Stimulated activated CD8-positive, alpha-beta memory T cell treated with anti-CD3 and anti-CD28 coated beads, Interleukin-4, amount 100 ng/mL, for 48 hours (primary cell): ENCODE data around the gene CLSTN1.

Experiments used
- DNase-seq: peaks from one replicate; pipeline ENCODE4 v3.0.0-alpha.2; 2020

Gene CLSTN1

GRCh38 chr1:9710037-9710436 lies 113.7 kb downstream of the CLSTN1 start:
- no peak for DNase-seq

- DNase-seq: no peak
Measured at GRCh38 chr1:9706178-9706577, 117.6 kb downstream of the CLSTN1 start.

DNA sequence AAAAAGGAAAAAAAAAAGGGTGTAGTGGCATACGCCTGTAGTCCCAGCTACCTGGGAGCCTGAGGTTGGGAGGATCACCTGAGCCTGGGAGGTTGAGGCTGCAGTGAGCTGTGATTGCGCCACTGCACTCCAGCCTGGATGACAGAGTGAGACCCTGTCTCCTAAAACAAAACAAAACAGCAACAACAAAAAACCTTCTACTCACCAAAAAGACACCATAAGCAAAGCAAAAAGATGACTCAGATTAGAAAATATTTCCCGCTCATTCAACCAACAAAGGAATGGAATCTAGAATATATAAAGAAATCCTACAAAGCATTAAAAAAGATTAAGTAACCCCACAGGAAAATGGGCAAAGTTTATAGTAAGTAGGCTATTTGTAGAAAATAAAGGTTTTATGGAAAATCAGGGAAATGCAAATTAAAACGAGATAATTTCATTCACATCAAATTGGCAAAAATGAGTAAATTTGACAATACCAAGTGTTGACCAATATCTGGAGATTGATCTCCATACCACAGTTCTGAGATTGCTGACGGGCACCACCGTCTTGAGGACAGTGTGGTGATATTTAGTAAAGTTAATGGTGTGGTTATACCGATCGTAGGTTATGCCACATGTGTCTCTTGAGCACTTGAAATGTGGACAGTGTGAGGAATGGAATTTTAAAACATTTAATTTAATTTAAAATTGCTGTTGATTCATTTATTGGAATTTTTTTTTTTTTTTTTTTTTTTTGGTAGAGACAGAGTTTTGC lies 118.2 kb downstream of the CLSTN1 start:
- DNase-seq: no peak

DNA sequence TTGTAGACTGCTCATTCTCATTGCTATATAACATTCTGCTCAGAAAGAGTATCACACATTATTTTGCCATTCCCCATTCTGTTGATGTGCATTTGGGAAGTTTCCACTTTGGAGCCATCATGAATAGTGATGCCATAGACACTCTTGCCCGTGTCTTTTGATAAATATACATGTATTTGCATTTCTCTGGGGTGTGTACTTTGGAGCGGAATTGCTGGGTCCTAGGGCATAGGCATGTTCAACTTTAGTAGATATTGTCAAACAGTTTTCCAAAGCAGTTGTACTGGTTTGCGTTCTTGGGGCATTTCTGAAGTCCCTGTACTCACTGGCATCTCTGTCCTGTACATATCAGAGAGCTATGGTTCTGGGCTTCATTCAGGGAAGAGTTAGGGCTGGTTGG lies 120.1 kb downstream of the CLSTN1 start:
- DNase-seq: no peak

DNA sequence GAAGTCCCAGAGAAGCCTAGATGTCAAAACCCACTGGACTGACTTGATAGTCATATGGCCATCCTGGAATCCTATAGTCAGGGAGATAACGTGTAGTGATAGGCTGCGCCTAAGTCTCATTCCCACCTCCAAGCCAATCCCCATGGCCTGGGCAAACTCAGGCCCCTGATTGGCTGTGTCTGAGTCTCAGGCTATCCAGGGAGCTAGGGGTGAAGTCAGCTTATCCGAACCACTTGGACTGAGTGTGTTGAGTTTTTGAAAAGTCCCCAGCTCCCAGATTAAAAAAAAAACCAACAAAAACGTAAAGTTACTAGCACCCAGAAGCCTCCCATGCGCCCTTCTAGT lies 120.6 kb downstream of the CLSTN1 start:
- DNase-seq: no peak

- no peak for DNase-seq
Measured at GRCh38 chr1:9701665-9702064, 122.1 kb downstream of the CLSTN1 start.

DNA sequence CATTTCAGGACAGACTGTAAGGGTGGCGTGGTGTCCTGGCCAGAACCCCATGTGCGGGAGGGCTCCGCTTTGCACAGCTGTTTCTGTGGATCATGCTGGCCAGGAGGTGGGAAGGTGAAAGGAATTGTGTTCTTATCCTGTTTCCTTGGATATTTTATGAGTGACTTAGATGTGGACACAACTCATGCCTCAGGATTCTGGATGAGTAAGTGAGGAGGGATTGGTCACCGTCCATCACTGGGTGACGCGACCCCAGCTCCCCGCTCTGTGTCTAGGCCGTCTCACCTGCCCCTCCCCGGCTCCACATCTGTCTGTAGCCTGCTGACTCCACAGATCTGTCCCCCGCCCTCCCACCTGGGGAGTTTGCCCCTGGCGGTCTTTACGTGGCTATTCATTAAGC lies 123.4 kb downstream of the CLSTN1 start:
- DNase-seq: no peak

DNA sequence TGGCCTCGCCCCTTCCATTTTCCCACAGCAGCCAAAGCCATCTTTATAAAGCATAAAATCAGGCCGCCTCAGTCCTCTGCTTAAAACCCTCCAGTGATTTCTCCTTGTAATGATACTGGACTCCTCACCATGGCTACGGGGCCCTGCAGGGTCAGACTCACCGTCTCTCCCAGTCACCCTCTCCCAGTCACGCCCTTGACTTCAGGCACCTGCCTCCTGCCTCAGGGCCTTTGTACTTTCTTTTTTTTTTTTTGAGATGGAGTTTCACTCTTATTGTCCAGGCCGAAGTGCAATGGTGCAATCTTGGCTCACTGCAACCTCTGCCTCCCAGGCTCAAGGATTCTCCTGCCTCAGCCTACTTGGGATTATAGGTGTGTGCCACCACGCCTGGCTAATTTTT lies 124.4 kb downstream of the CLSTN1 start:
- no peak for DNase-seq

DNA sequence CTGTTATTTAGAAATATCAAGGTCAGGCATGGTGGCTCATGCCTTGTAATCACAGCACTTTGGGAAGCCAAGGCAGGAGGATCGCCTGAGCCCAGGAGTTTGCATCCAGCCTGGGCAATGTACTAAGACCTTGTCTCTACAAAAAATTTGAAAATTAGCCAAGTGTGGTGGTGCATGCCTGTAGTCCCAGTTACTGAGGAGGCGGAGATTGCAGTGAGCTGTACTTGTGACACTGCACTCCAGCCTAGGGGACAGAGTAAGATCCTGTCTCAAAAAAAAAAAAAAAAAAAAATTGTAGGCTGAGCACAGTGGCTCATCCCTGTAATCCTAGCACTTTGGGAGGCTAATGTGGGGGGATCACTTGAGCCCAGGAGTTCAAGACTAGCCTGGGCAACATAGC lies 127.0 kb downstream of the CLSTN1 start:
- DNase-seq: no peak

DNA sequence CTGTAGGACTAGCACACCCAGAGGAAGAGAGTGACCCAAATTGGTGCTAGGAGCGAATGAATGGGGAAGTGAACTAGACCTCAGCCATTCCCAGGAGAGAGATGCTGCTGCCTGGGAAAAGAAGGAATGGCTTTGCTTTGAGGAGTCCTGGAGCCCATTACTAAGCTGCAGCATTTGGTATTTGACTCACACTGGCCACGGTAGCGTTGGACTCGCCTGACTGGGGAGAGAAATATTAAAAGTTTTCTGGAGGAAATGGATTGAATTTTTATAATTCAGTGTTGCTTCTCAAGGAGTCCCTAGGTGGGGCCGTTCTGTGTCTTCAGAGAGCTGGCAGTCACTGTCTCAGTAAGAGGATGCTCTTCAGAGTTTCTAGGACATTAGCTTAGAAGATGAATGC lies 132.1 kb downstream of the CLSTN1 start:
- no peak for DNase-seq

DNA sequence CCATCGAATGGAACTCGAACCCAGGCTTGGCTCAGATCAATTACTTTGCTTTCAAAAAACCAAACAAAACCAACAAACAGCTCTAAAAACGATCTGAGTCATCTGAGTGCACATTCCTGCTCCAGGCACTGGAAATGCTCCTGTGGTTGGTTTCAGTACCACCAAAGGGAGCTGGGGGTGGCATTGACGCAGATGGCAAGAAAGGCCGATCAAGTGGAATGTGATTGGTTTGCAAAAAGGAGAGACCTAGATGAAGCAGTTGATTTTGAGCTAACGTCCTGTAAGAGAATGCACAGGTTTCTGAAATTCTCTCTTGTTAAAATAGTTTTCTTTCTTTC lies 132.7 kb downstream of the CLSTN1 start:
- DNase-seq: no peak

- DNase-seq: no peak
Measured at GRCh38 chr1:9690440-9691107, 133.2 kb downstream of the CLSTN1 start.

DNA sequence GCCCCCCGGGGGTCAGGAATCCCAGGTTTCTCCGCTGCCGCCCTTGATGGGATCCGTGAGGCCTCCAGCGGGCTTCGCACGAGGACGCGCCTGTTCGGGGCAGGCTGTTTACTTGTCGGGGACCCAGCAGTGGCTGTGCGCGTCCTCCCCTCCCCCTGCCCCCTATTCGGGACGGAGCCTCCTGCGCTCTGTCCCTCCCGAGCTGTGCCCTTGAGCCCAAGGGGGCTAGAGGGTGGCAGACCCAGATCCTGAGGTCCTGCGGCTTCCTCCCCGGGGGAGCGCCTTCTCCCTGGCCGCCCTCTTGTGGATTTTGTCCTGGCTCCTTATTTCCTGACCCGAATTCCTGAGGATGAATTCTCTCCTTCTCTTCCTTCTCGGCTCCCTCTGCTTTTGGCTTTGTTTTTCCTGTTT lies 133.8 kb downstream of the CLSTN1 start:
- DNase-seq: no peak

DNA sequence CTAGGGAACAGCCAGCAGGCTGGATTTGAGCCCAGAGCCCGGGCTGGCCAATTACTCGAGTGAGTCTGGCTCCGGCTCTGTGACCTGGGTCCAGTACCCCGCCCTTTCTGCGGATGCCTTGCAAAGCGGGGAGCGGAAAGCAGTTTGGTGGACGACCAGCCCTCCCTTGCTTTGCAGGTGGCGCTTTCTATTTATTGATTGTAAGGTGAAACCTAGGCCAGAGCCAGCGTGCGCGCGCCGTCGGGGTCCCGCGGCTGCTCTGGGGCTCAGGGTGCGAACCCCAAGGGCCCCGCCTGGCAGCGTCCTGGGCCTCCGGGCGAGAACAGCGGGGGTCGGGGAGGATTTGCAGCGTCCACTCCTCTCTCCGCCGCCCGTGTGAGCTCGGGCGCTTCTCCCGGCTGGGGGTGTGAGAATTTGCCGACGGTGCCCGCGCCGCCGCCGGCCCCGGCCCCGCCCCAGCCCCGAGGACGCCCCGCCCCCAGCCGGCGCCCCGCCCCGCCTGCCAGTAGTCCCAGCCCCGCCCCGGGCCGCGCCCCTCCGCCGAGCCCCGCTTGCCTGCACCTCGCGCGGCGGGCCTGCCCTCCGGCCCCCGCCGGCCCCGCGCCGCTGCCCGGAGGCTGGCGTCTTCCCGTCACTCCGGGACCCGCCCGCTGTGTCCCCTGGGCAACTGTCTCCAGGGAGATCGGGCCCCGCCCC lies 134.6 kb downstream of the CLSTN1 start:
- DNase-seq: peak; percentile 90

DNA sequence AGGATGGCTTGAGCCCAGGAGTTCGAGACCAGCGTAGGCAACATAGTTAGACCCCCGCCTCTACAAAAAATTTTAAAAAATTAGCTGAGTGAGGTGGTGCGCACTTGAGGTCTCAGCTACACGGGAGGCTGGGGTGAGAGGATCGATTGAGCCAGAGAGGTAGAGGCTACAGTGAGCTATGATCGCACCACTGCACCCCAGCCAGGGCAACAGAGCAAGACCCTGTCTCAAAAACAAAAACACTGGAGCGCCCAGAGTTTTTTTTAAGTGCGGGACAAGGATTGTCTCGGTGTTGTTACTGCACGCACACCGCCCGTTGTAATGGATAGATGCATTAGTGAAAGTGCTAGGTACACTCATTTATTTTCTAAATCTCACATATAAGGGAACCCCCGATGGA lies 135.2 kb downstream of the CLSTN1 start:
- DNase-seq: no peak

GRCh38 chr1:9687874-9688582 lies 135.7 kb downstream of the CLSTN1 start:
- no peak for DNase-seq

GRCh38 chr1:9687120-9687873 lies 136.5 kb downstream of the CLSTN1 start:
- DNase-seq: peak; percentile 82

DNA sequence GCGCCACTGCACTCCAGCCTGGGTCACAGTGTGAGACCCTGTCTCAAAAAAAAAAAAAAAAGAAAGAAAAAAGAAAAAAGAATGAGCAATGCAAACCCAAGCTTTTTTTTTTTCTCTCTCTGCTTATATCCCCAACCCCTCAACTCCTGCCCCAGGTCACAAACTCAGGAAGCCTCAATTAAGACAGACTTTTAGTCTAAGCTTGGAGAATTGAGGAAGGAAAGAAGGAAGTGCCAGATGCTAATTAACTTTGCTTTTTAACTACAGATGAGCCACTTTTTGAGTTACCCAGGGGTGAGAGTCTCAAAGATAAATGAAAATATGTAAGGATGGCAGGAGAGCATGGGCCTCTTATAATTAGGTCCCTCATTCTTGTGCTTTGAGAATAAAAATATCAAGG lies 139.0 kb downstream of the CLSTN1 start:
- no peak for DNase-seq

- DNase-seq: no peak
Measured at GRCh38 chr1:9680828-9681227, 142.9 kb downstream of the CLSTN1 start.

DNA sequence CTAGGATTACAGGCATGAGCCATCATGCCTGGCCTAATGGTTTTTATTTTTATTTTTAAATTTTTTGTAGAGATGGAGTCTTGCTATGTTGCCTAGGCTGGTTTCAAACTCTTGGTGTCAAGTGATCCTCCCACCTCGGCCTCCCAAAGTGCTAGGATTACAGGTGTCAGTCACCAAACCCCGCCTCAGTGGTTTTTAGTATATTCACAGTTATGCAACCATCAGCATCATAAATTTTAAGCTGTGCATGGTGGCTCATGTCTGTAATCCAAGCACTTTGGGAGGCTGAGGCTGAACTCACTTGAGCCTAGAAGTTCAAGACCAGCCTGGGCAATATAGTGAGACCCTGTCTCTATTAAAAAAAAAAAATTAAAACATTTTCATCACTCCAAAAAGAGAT lies 143.7 kb downstream of the CLSTN1 start:
- no peak for DNase-seq
